Stimulated activated CD8-positive, alpha-beta memory T cell treated with anti-CD3 and anti-CD28 coated beads, Interleukin-4, amount 100 ng/mL, for 24 hours (primary cell): Measurements from ENCODE around the gene ACACB.

Experiments
- DNase-seq: peaks from one replicate; pipeline ENCODE4 v3.0.0-alpha.2; 2020; ENCODE audit warnings: low read depth

The ACACB gene

DNA sequence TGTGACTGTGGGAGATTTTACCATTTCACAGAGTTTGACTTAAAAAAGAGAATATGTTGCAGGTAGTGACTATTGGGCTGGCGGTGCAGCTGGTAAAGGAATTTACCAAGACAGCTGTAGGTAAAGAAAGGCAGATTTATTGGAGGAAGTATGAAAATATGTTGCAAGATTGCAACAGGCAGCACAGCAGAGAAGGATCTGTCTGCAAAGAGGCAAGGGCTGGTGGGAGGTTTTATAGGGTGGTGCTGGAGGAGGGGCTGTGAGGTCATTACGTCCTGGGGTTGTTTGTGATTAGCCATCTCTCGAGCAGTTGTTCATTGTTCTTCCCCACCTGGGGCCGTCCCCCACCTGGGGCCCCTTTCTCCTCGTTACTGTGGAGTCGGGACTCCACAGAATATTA is 62.1 kb downstream of the ACACB start:
- no peak for DNase-seq

DNA sequence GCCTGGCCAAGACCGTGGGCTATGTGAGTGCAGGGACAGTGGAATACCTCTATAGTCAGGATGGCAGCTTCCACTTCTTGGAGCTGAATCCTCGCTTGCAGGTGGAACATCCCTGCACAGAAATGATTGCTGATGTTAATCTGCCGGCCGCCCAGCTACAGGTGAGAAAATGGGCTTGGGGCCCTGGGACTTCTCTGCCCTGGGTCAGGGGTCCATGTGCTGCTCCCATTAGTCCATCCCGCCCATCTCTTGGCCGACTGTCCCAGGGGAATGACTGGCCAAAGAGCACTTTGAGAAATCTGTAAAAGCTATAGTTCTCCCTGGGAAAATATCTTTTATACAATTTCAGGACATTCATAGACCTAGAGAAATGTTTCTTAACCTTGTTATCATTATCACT is 63.5 kb downstream of the ACACB start:
- no peak for DNase-seq

DNA sequence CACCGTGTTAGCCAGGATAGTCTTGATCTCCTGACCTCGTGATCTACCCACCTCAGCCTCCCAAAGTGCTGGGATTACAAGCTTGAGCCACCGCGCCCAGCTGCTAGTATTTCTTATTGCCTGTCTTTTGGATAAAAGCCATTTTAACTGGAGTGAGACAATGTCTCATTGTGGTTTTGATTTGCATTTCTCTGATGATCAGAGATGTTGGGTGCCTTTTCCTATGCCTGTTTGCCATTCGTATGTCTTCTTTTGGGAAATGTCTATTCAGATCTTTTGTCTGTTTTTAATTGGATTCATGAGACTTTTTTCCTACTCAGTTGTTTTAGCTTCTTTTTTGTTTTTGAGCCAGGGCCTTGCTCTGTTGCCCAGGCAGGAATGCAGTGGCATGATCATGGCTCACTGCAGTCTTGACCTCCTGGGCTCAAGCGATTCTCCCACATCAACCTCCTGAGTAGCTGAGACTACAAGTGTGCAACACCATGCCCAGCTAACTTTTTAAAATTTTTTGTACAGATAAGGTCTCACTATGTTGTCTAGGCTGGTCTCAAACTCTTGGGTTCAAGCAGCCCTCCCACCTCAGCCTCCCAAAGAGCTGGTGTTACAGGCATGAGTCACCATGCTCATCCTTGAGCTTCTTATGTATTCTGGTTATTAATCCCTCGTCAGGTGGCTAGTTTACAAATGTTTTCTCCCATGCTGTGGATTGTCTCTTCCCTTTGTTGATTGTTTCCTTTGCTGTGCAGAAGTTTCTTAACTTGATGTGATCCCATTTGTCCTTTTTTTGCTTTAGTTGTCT is 65.9 kb downstream of the ACACB start:
- DNase-seq, result no peak

DNA sequence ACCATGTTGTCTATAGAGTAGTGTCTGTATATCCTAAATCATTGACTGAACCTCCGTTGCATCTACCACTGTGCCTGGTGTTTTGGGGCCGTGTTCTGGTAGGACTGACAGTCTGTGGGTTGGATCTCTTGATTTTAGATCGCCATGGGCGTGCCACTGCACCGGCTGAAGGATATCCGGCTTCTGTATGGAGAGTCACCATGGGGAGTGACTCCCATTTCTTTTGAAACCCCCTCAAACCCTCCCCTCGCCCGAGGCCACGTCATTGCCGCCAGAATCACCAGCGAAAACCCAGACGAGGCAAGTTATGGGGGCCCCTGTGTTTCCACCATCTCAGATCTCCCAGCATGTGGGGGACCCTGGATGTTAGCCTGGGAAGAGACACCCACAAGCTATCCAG is 69.1 kb downstream of the ACACB start:
- no peak for DNase-seq

DNA sequence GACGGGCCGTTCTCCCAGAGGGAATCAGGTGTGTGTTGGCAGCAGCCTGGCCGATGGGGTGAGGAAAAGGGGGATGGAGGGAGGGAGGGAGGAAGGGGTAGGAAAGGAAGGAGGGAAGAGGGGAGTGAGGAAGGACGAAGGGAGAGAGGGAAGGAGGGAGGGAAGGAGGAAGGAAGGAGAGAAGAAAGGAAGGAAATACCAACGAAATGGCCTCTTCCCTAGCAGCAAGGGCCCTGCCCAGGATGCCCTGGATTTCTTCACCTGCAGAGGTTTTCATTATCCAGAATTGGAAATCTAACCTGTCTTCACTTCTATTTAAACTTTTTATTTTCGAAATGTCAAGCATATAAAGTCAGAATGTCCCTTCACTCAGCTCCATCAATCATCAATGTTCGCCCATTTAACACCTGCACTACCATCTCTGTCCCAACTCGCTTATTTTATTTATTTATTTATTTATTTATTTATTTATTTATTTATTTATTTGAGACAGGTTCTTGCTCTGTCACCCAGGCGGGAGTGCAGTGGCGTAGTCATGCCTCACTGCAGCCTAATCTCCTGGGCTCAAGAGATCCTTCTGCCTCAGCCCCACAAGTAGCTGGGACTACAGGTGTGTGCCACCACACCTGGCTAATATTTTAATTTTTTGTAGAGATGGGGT is 70.7 kb downstream of the ACACB start:
- DNase-seq, result no peak

DNA sequence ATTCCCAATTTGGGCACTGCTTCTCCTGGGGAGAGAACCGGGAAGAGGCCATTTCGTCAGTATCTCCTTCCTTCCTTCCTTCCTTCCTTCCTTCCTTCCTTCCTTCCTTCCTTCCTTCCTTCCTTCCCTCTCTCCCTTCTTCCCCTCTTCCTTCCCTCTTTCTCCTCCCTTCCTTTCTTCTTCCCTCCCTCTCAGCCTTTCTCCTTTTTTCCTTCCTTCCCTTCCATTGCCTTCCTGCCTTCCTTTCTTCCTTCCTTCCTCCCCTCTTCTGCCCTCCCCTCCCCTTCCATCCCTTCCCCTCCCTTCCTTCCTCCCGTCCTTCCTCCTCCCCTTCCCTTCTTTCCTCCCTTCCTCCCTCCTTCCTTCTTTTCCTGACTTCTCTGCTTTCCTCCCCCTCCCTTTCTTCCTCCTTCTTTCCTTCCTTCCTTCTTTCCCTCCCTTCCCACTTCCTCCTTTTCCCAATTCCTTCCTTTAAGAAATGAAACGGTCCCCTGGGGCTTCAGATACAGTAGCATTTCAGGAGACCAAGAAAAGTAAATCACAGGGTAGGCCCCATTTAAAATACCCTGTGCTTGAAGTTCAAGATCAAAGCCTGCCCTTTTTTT is 71.8 kb downstream of the ACACB start:
- DNase-seq, result no peak

DNA sequence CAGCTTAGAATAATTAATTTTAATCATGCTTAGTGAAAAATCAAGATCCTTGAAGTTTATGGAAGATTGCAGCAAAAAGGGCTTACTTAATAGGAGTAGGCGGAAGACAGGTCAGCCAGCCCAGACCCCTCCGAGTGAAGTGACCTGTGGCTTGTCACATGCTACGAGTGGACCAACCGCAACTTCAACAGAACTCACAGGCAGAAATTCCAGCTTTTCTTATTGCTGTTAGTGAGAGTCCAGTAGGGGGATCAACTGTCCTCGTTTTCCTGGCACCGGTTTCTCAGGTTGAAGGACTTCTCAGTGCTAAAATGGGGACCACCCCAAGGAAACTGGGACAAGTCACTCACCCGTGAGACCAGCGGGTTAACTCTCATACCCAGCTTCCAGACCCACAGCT is 72.9 kb downstream of the ACACB start:
- no peak for DNase-seq

DNA sequence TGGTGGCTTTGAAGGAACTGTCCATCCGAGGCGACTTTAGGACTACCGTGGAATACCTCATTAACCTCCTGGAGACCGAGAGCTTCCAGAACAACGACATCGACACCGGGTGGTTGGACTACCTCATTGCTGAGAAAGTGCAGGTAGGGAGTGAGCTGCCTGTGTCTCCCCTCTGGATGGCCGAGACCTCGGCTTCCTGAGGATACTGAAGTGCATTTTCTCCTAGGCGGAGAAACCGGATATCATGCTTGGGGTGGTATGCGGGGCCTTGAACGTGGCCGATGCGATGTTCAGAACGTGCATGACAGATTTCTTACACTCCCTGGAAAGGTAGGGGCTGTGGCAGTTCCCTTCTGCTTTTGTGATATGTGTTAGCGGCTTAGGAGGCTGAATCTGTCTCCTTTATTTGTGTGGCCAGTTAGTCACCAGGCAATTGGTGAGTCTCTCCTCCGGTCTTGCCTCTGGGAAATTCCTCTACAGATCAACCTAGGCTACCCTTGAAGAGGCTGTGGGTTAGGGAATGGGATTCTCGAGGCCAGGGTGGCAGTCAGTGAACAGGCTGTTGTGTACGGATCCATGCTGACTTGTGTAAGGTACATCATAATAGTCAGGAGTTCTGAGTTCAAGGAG is 75.3 kb downstream of the ACACB start:
- no peak for DNase-seq

DNA sequence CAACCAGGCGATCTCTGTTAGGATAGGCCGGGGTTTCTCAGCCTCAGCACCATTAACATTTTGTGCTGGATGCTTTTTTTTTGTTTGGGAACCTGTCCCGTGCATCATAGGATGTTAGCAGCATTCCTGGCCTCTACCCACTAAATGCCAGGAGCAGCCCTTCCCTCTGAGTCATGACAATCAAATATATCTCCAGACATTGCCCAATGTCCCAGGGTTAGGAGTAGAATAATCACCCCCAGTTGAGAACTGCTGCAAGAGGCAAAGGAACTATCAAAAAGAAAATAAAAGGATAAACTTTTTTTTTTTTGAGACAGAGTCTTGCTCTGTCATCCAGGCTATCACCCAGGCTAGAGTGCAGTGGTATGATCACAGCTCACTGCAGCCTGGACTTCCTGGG is 76.0 kb downstream of the ACACB start:
- no peak for DNase-seq

DNA sequence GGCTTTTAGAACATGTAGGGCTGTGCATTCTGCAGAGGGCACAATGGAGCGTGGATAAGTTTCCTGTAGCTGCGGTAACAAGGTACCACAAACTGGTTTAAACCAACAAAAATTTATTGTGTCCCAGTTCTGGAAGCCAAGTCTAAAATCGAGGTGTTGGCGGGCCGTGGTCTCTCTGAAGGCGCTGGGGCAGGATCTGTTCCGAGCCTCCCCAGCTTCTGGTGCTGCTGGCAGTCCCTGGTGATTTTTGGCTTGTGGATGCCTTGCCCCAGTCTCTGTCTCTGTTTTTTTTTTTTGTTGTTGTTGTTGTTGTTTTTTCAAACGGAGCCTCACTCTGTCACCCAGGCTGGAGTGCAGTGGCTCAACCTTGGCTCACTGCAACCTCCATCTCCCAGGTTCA is 77.5 kb downstream of the ACACB start:
- no peak for DNase-seq

DNA sequence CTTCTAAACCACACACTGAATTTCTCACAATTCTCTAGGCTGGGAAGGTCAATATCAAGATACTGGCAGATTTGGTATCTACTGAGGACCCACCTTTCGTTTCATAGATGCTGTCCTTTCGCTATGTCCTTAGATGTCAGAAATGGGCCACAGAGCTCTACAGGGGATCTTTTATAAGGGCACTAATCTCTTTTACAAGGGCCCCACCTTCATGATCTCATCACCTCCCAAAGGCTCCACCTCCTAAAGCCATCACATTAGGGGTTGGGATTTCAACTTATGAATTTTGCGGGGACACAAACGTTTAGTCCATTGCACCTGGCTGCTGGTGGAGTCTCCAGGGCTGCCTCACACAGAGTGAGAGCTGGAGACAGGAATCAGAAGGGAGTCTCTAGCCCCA is 79.9 kb downstream of the ACACB start:
- no peak for DNase-seq

DNA sequence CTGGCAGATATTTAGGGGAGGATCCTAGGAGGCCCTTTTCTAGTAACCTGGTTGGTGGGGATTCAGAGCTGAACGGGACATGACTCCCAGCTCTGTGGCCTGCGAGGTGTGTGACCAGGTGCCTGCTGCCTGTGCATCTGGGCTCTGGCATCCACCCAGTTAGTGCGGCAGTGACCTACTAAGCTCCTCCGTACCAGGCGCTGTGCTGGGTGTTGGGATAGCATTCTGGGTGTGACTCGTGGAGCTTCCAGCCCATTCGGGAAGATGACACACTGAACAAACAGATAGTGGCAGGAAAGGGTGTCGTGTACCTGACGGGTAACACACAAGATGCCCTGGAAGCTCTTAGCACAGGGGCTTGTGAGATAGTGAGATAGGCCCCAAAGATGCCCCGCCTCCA is 80.9 kb downstream of the ACACB start:
- no peak for DNase-seq

DNA sequence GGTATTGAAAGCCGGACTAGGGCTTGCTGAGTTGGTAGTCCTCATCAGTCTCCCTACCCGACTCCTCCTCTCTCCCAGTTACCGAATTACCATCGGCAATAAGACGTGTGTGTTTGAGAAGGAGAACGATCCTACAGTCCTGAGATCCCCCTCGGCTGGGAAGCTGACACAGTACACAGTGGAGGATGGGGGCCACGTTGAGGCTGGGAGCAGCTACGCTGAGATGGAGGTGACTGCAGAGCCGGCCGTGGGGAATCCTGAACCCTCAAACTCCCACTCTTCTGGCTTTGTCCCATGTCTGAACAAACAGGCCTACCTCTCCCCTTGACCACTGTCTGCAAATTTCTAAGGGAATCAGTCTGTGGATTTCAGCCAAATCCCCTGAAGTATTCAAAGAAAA is 82.9 kb downstream of the ACACB start:
- DNase-seq, result no peak

DNA sequence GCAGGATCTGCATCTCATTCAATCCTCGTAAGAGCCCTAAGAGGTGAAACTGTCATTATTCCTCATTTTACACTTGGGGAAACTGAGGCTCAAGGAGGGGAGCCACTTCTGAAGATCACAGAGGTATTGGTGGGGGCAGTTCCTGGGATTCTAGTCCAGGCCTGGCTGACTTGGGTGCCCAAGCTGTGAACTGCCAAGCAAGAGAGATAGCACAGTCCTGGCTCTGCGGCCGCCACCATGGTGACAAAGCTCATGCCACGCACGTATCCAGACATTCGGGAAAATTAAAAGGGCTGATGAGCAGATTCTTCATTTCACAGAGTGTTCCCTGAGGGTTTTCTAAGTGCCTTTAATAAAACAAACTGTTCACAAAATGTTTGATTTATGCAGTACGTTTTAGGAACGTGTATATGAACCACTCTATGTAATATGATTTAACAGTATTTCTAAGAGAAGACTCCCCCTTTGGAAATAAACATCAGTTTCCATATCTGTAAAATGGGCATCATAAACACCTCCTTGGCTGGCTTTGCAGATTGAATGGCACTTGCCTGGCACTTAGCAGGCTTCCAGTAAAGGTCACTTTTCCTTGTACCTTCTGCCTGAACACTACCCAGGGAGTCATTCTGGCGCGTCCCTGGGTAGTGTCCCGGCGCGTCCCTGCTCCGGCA is 84.6 kb downstream of the ACACB start:
- DNase-seq, result no peak

DNA sequence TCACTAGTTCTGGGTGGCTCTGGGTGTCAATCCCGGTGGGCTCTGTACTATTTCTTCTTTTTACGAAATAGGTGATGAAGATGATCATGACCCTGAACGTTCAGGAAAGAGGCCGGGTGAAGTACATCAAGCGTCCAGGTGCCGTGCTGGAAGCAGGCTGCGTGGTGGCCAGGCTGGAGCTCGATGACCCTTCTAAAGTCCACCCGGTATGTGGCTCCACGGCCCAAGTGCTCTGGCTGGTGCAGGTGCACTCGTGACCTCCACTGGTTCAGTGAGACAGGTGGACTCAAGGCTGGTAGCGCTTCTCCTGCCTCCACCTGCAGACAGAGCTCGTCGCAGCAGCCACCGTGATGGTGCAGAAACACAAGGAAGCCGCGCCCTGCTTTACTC is 85.1 kb downstream of the ACACB start:
- DNase-seq, result no peak

DNA sequence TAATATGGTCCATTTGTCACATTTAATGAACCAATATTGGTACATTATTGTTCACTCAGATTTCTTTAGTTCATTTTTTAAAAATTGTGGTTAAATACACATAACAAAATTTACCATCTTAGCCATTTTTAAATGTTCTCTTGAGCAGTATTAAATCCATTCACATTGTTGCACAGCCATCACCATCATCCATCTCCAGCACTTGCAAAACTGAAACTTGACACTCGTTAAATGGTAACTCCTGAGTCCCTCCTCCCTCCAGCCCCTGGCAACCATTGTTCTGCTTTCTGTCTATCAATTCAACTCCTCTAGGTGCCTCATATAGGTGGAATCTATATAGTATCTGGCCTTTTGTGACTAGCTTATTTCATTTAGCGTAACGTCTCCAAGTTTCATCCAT is 86.4 kb downstream of the ACACB start:
- DNase-seq, result no peak

DNA sequence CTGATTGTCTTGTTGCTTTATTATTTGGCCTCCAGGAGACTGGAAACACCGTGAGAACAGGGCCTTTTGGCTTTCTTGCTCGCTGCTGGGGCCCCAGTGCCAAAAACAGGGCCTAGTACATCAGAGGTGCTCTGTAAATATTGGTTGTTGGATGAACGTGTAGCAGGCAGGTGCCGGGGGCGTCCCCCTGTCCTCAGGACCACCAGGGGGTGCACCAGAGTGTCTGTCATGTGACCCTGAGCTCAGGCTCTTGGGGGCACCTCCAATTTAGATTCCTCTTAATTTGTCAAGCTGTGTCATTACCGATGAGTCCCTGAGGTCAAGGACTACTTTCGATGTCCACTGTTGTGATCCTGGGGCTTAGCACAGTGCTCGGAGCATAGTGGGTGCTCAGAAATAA is 87.1 kb downstream of the ACACB start:
- DNase-seq, result no peak

DNA sequence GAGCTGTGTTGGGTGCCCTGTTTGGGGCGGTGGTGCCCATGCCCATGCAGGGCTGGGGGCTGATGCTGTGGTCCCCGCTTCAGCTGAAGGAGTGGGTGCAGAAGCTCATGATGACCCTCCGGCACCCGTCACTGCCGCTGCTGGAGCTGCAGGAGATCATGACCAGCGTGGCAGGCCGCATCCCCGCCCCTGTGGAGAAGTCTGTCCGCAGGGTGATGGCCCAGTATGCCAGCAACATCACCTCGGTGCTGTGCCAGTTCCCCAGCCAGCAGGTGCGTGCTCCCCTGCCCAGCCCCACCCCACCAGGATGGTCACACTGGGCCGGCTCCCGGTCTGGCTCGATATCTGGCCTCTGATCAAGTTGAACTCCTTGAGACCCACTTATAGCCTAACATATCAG is 92.7 kb downstream of the ACACB start:
- DNase-seq, result no peak

DNA sequence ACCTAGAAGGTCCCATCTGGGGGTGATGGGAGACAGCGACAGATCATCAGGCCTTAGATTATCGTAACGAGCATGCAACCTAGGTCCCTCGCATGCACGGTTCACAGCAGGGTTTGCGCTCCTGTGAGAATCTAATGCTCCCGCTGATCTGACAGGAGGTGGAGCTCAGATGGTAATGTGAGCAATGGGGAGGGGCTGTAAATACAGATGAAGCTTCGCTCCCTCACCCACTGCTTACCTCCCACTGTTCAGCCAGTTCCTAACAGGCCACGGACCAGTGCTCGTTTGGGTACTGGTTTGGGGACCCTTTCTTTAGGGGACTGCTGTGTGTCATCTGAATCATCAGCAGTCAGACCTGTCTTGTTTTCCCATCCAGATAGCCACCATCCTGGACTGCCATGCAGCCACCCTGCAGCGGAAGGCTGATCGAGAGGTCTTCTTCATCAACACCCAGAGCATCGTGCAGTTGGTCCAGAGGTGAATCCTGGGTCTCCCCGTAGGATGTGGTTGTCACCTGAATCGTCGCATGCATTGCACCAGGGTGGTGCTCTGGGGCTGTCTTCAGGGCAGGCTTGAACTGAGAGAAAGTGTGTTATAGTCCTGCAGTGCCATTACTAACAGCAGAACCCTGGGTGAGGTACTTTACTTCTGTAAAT is 96.2 kb downstream of the ACACB start:
- no peak for DNase-seq

DNA sequence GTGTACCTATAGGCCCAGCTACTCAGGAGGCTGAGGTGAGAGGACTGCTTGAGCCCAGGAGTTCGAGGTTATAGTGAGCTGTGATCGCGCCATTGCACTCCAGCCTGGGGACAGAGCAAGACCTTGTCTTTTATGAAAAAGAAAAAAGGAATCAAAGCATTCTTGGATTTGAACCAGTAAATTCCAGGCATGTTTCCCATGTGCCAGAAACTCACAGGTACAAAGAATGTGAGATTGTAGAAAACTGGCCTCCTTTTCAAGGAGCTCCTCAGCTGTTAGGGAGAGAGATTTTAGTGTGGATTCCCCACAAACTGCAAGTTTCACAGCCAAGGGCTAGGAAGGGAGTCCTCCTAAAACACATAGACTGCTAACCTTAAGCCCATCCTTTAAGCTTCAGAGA is 97.7 kb downstream of the ACACB start:
- DNase-seq, result no peak

DNA sequence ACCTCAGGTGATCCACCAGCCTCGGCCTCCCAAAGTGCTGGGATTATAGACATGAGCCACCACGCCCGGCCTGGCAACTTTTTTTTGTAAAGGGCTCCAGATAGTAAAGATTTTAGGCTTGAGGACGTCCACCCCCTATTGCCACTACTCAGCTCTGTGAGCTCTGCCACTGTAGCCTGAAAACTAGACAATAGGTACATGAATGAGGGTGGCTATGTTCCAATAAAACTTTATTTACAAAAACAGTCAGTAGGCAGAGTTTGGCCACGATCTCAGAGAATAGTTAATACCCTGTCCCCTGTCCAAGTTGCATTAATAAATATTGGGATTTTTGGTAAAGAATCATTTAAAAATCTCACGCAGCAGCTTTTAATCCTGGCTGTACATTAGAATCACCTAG is 102.6 kb downstream of the ACACB start:
- no peak for DNase-seq

DNA sequence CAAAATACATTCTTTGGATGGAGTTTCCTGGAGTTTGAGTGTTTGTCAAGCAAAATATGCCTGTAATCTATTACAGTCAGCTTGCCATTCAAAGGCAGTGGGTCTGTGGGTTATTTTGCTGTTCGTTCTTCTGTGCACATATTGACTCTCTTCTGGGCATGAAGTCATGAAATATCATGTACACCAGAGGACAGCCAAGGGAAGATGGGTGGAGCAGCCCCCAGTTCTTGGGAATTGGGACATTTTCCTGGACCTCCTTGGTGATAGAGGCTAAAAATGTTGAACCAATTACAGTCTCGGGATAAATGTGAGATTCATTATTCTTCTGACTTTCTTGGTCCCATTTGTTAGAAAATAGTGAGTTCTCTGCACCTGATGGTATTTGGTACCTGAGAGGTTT is 103.6 kb downstream of the ACACB start:
- DNase-seq, result no peak
